Smooth muscle cell (in vitro differentiated cells): ENCODE results near the gene COPZ2. TPM values are rescaled to one million over a fixed set of nuclear protein-coding genes. Genes with fewer than 3 reads are reported as not detected.
"Not testable (repeated sequence)": the region's sequence is repeated elsewhere in the genome, so short reads cannot be mapped to it uniquely, and the experiment has no call there.

ENCODE experiments used
- DNase-seq: peaks from one replicate; lab custom pipeline; 2025; ENCODE audit not compliant: unreplicated experiment; lab: John Stamatoyannopoulos, UW
- H2AFZ ChIP-seq: fragments of 200-600 bp; sonication (generic); 2 replicates; pipeline ENCODE4 v1.6.0; 2016; ENCODE audit warnings: antibody characterized with exemption, low read depth, mild to moderate bottlenecking
- H3F3A ChIP-seq: fragments of 200-600 bp; sonication (generic); 2 replicates; pipeline ENCODE4 v1.6.0; 2017; ENCODE audit warnings: antibody characterized with exemption, low read depth
- H3K27ac ChIP-seq: fragments of 200-600 bp; sonication (generic); 2 replicates; pipeline ENCODE4 v1.5.1; 2016; ENCODE audit warnings: low read depth, mild to moderate bottlenecking
- H3K27me3 ChIP-seq: fragments of 200-600 bp; sonication (generic); 2 replicates; pipeline ENCODE4 v1.6.1; 2016; ENCODE audit warnings: low read depth, mild to moderate bottlenecking
- H3K36me3 ChIP-seq: fragments of 200-600 bp; sonication (generic); 2 replicates; pipeline ENCODE4 v1.5.1; 2016; ENCODE audit warnings: low read depth
- H3K4me1 ChIP-seq: fragments of 200-600 bp; sonication (generic); 2 replicates; pipeline ENCODE4 v1.5.1; 2016; ENCODE audit warnings: low read depth
- H3K4me2 ChIP-seq: fragments of 200-600 bp; sonication (generic); 2 replicates; pipeline ENCODE4 v1.6.0; 2016; ENCODE audit warnings: mild to moderate bottlenecking
- H3K4me3 ChIP-seq: fragments of 200-600 bp; sonication (generic); 2 replicates; pipeline ENCODE4 v1.5.1; 2016; ENCODE audit warnings: mild to moderate bottlenecking
- H3K79me2 ChIP-seq: fragments of 200-600 bp; sonication (generic); 2 replicates; pipeline ENCODE4 v1.6.0; 2016; ENCODE audit warnings: low read depth, mild to moderate bottlenecking
- H3K9ac ChIP-seq: fragments of 200-600 bp; sonication (generic); 2 replicates; pipeline ENCODE4 v1.6.0; 2016; ENCODE audit warnings: low read depth
- H3K9me3 ChIP-seq: fragments of 200-600 bp; sonication (generic); replicated peaks from 2 replicates; pipeline ENCODE4 v1.5.1; 2016; ENCODE audit warnings: low read depth
- H4K20me1 ChIP-seq: fragments of 200-600 bp; sonication (generic); 2 replicates; pipeline ENCODE4 v1.6.0; 2016; ENCODE audit warnings: low read depth
- CTCF ChIP-seq: fragments of 200-600 bp; sonication (generic); IDR thresholded peaks from 2 replicates; pipeline ENCODE4 v1.5.1; 2017; ENCODE audit warnings: borderline replicate concordance, mild to moderate bottlenecking, antibody characterized with exemption; ENCODE audit not compliant: insufficient read depth, poor library complexity, severe bottlenecking
- WGBS: methylation state at CpG from one replicate; pipeline ENCODE4 v1.1.7; 2016; ENCODE audit warnings: low lambda C conversion rate; 5-methylcytosine and 5-hydroxymethylcytosine counted together
- polyA plus RNA-seq: library from polyadenylated mRNA; unstranded; fragments of >200 nt; fragmentation: Nextera tagmentation; extraction: Ambion mirVana; gene quantifications from 2 replicates; pipeline ENCODE4 v1.2.1, GENCODE V29; 2016
- total RNA-seq: library from RNA; depleted of rRNA; stranded (reverse); fragments of >200 nt; gene quantifications from 2 replicates; pipeline ENCODE4 v1.2.3, GENCODE V29; 2014

The COPZ2 gene
- total and polyA plus RNA-seq, 2 experiments from 2014 or later, result 70.6 to 257 TPM

GRCh38 chr17:47990962-47991731 is 46.5 kb downstream of the COPZ2 start:
- no peak overlapping the region for H3K27ac ChIP-seq
- no peaks in the 10 kb centered on the region for H4K20me1 ChIP-seq
- no peaks in the 10 kb centered on the region for H3K27me3 ChIP-seq
- WGBS, result 56% methylated on average over 14 of the region's 14 CpGs
- H2AFZ ChIP-seq, result peak overlapping the region; percentile 77
- H3K9me3 ChIP-seq, result no peaks in the 10 kb centered on the region
- DNase-seq, result no peak
- no peaks in the 10 kb centered on the region for H3K36me3 ChIP-seq
- H3K4me3 ChIP-seq, result no peak overlapping the region
- H3K9ac ChIP-seq, result no peak overlapping the region
- no peak for TF ChIP-seq CTCF
- peaks cover 6% of the 10 kb centered on the region for H3F3A ChIP-seq
- no peak overlapping the region for H3K4me2 ChIP-seq
- H3K4me1 ChIP-seq, result peaks cover 81% of the 10 kb centered on the region
- H3K79me2 ChIP-seq, result no peaks in the 10 kb centered on the region

GRCh38 chr17:47989700-47990099 is 47.9 kb downstream of the COPZ2 start:
- Histone ChIP-seq H3F3A (peaks cover 6% of the 10 kb centered on the region), H3K27me3 (no peaks in the 10 kb centered on the region), H2AFZ (no peak overlapping the region), H3K27ac (no peak overlapping the region), H3K9ac (no peak overlapping the region), H3K4me3 (no peak overlapping the region), H3K9me3 (no peaks in the 10 kb centered on the region), H3K4me1 (peaks cover 71% of the 10 kb centered on the region), H4K20me1 (no peaks in the 10 kb centered on the region), H3K4me2 (no peak overlapping the region), H3K79me2 (no peaks in the 10 kb centered on the region), H3K36me3 (no peaks in the 10 kb centered on the region)
- TF ChIP-seq CTCF, result no peak
- no peak for DNase-seq
- WGBS, result 100% methylated on average over 1 of the region's 1 CpG

GRCh38 chr17:47989159-47989558 is 48.4 kb downstream of the COPZ2 start:
- no peak overlapping the region for H3K4me2 ChIP-seq
- H2AFZ ChIP-seq, result no peak overlapping the region
- H3F3A ChIP-seq, result peaks cover 6% of the 10 kb centered on the region
- peaks cover 65% of the 10 kb centered on the region for H3K4me1 ChIP-seq
- no peaks in the 10 kb centered on the region for H3K79me2 ChIP-seq
- H4K20me1 ChIP-seq, result no peaks in the 10 kb centered on the region
- DNase-seq, result no peak
- H3K9ac ChIP-seq, result no peak overlapping the region
- H3K36me3 ChIP-seq, result no peaks in the 10 kb centered on the region
- no peak for TF ChIP-seq CTCF
- no peaks in the 10 kb centered on the region for H3K27me3 ChIP-seq
- no peak overlapping the region for H3K27ac ChIP-seq
- H3K9me3 ChIP-seq, result no peaks in the 10 kb centered on the region
- no peak overlapping the region for H3K4me3 ChIP-seq
- 67% methylated on average over 10 of the region's 10 CpGs for WGBS

- peaks cover 59% of the 10 kb centered on the region for H3K4me1 ChIP-seq
- not testable (repeated sequence) for H3K9ac ChIP-seq, H2AFZ ChIP-seq, H3K4me3 ChIP-seq, H3K79me2 ChIP-seq, H3K4me2 ChIP-seq, H3K27ac ChIP-seq, H3K36me3 ChIP-seq, DNase-seq, H3K27me3 ChIP-seq, H3F3A ChIP-seq, H4K20me1 ChIP-seq, H3K9me3 ChIP-seq
- 100% methylated on average over 1 of the region's 1 CpG for WGBS
These were observed 49.2 kb downstream of the COPZ2 start for GRCh38 chr17:47988445-47988844.
